Small intestine (tissue), 7 donors: ENCODE data around the gene FOXA3. TPM values are rescaled to one million over a fixed set of nuclear protein-coding genes. Genes with fewer than 3 reads are reported as not detected.

Experiments used
- DNase-seq, 2 donors: peaks; one replicate each; pipeline versions ENCODE4 v3.0.0 to v3.0.0-alpha.2; 2013
- FAIRE-seq: peaks from 2 replicates; lab custom pipeline; 2012; peaks lifted over from hg19 to GRCh38; lab: Jason Lieb, UNC
- H3K27ac ChIP-seq, 3 donors: one replicate each; pipeline ENCODE4 v1.5.1; 2013; ENCODE audit warnings: low read length in 2 of 3, mild to moderate bottlenecking in 2 of 3, control low read depth in 1 of 3, inconsistent platforms in 1 of 3, low read depth in 1 of 3, moderate library complexity in 1 of 3
- H3K27me3 ChIP-seq, 3 donors: one replicate each; pipeline ENCODE4 v1.6.1; 2013; ENCODE audit warnings: low read length in 3 of 3, inconsistent platforms in 1 of 3; ENCODE audit not compliant: control insufficient read depth in 3 of 3, insufficient read depth in 3 of 3
- H3K36me3 ChIP-seq, 3 donors: one replicate each; pipeline ENCODE4 v1.6.1; 2013; ENCODE audit warnings: low read length in 3 of 3, inconsistent platforms in 1 of 3, low read depth in 1 of 3, mild to moderate bottlenecking in 1 of 3, moderate library complexity in 1 of 3; ENCODE audit not compliant: control insufficient read depth in 3 of 3, insufficient read depth in 2 of 3
- H3K4me1 ChIP-seq, 3 donors: one replicate each; pipeline ENCODE4 v1.6.1; 2013; ENCODE audit warnings: low read length in 2 of 3, inconsistent platforms in 1 of 3, low read depth in 1 of 3, mild to moderate bottlenecking in 1 of 3, moderate library complexity in 1 of 3; ENCODE audit not compliant: control insufficient read depth in 3 of 3, insufficient read depth in 2 of 3
- H3K4me3 ChIP-seq, 3 donors: one replicate each; pipeline ENCODE4 v1.5.1; 2013; ENCODE audit warnings: low read length in 3 of 3, control low read depth in 1 of 3, inconsistent platforms in 1 of 3, low read depth in 1 of 3, mild to moderate bottlenecking in 1 of 3, moderate library complexity in 1 of 3
- H3K9me3 ChIP-seq, 2 donors: one replicate each; pipeline ENCODE4 v1.6.1; 2013; ENCODE audit warnings: low read depth in 1 of 2, low read length in 1 of 2; ENCODE audit not compliant: control insufficient read depth in 2 of 2, insufficient read depth in 1 of 2
- WGBS, 3 donors: extraction: QIAGEN DNeasy Blood & Tissue Kit; methylation state at CpG; one replicate each; pipeline ENCODE4 v1.1.7; 2013; 5-methylcytosine and 5-hydroxymethylcytosine counted together
- polyA plus RNA-seq, 4 donors: library from polyadenylated mRNA; stranded (reverse) in 3 of 4; unstranded in 1 of 4; fragments of 200-250 nt in 3 of 4; fragments of 120-200 nt in 1 of 4; gene quantifications; one replicate each; pipeline versions ENCODE4 v1.2.1 to v1.2.3, GENCODE V29; 2013
- donor health status: healthy with polysubstance abuse.
- donor health status: control.
- donor health status: control.
- donor health status: Bipolar disorder and iron deficiency.
- donor health status: healthy.

The FOXA3 gene
- polyA plus RNA-seq, 4 donors = 15.7 to 33.6 (median 23.1) TPM

DNA sequence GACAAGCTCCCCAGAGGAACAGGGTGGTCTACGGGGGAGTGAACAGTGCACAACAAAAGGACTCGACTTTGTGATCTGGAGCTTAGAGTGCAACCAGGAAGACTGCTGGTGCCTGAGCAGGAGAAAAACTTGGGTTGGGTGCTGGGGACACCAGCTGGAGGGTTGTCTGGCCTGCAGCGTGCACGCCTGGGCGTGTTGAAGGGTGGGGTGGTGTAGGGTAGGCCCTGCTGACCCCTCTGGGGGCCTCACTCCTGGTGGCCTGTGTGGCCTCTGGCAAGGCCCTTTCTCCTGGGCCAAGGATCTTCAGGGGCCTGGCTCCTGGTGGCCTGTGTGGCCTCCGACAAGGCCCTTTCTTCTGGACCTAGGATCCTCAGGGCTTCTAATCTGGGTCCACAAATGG, 44.4 kb upstream of the FOXA3 start:
- H3K36me3 ChIP-seq = peaks cover 2 to 90% (median 5%) of the 10 kb centered on the region in 3 donors

GRCh38 chr19:45820413-45821102, 43.6 kb upstream of the FOXA3 start:
- Histone ChIP-seq H3K9me3 (no peaks in the 10 kb centered on the region), H3K4me1 (peaks cover 0 to 3% (median 0%) of the 10 kb centered on the region in 3 donors), H3K36me3 (peaks cover 4 to 92% (median 8%) of the 10 kb centered on the region in 3 donors), H3K27me3 (no peaks in the 10 kb centered on the region), H3K27ac (no peak overlapping the region), H3K4me3 (no peak overlapping the region)
- DNase-seq (no peak), FAIRE-seq (no peak)
- WGBS, 3 donors = 74 to 82% (median 79%) methylated on average over 20 of the region's 20 CpGs

More for the DNA sequence above, 44.4 kb upstream of the FOXA3 start:
- Histone ChIP-seq H3K27ac (no peak overlapping the region), H3K9me3 (no peaks in the 10 kb centered on the region), H3K4me3 (no peak overlapping the region), H3K27me3 (no peaks in the 10 kb centered on the region), H3K4me1 (peaks cover 0 to 3% (median 0%) of the 10 kb centered on the region in 3 donors)
- WGBS, 3 donors = 83 to 90% (median 85%) methylated on average over 6 of the region's 6 CpGs
- FAIRE-seq = no peak
- DNase-seq = no peak

DNA sequence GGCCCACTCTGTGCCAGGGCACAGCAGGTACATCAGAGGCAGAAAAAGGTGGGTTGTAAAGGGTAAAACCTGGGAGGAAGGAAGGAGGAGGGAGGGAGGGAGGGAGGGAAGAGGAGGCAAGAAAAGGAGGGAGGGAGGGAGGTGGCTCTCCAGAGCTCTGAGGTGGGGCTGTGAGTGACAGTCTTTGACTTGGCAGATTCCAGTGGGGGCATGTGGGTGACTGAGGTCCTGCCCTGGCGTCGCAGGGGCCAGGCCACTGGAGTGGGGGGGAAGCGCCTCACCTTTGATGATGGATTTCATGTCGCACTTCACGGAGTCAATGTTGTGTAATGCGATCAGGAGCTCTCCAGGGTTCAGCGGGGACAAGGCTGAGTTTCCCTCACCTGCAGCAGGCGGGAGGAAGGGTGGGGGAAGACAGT, 43.0 kb upstream of the FOXA3 start:
- no peaks in the 10 kb centered on the region for H3K27me3 ChIP-seq
- WGBS, 3 donors = 86 to 89% (median 87%) methylated on average over 8 of the region's 8 CpGs
- FAIRE-seq (no peak), DNase-seq (no peak)
- no peaks in the 10 kb centered on the region for H3K9me3 ChIP-seq
- peaks cover 4 to 93% (median 9%) of the 10 kb centered on the region in 3 donors for H3K36me3 ChIP-seq
- H3K4me1 ChIP-seq = peaks cover 0 to 3% (median 0%) of the 10 kb centered on the region in 3 donors
- H3K4me3 ChIP-seq = no peak overlapping the region
- H3K27ac ChIP-seq = no peak overlapping the region

DNA sequence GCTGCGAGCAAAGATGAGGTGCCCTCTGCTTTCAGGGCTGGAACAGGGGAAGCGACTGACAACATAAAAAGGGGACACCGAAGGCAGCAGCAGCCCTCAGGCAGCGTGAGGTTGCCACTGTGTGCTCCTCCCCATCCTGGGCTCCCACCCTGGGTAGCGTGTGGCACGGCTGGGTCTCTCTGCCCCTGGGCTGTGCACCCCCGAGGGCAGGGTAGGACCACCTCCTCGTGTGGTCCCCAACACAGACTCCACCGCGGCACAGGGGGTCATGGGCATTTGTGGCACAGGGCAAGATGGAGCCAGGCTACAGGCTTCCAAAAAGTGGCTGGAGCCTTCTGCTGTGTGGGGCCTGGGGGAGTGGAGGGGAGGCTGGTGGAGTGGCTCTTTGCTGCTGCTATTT, 42.6 kb upstream of the FOXA3 start:
- Histone ChIP-seq H3K36me3 (peaks cover 2 to 93% (median 9%) of the 10 kb centered on the region in 3 donors), H3K27ac (no peak overlapping the region), H3K27me3 (no peaks in the 10 kb centered on the region), H3K4me1 (peaks cover 0 to 3% (median 0%) of the 10 kb centered on the region in 3 donors), H3K4me3 (no peak overlapping the region), H3K9me3 (no peaks in the 10 kb centered on the region)
- FAIRE-seq = no peak
- no peak for DNase-seq
- WGBS, 3 donors = 85 to 92% (median 85%) methylated on average over 10 of the region's 10 CpGs

DNA sequence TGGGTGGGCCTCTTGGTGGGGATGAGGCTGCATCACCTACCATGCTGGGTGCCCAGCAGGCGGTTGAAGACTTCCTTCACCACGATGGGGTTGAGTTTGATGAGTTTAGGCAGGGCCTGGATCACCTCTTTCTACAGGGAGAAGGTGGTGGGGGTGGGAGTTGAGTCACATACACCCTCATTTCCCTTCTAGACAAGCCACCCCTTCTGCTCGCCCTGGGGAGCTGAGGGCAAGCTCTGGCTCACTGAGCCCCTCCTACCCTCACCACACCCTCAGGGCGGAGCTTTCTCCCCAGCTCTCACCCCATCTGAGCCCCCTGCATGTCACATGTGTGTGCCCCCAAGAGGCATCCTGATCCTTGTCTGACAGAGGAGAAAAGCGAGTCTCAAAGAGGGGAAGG, 41.4 kb upstream of the FOXA3 start:
- 95 to 99% (median 96%) methylated on average over 5 of the region's 5 CpGs for WGBS, 3 donors
- H3K27me3 ChIP-seq = no peaks in the 10 kb centered on the region

DNA sequence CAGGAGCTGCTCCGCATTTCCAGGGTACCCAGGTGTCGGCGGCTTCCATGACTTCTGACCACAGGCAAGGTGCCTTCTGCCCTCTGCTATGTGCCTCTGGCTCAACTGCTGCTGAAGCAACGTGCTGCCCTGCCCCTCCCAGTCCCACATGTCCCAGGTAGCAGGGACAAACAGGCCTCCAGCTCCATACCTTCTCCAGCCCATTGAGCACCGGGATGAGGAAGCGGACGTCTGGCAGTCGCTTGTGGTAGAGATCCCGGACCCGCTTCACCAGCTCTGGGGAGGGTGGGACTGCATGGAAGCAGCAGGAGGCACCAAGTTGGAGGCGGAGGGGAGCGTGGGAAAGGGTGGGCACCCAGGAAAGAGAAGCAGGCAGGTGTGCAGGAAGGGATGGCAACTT, 40.9 kb upstream of the FOXA3 start:
- H3K4me3 ChIP-seq = no peak overlapping the region
- peaks cover 3 to 96% (median 11%) of the 10 kb centered on the region in 3 donors for H3K36me3 ChIP-seq
- H3K9me3 ChIP-seq = no peaks in the 10 kb centered on the region
- H3K27me3 ChIP-seq = no peaks in the 10 kb centered on the region
- WGBS, 3 donors = 91 to 94% (median 94%) methylated on average over 11 to 12 of the region's 12 CpGs
- FAIRE-seq = no peak
- no peak for DNase-seq
- H3K27ac ChIP-seq = no peak overlapping the region
- no peaks in the 10 kb centered on the region for H3K4me1 ChIP-seq

More for the DNA sequence above, 41.4 kb upstream of the FOXA3 start:
- Histone ChIP-seq H3K27ac (no peak overlapping the region), H3K36me3 (peaks cover 2 to 96% (median 11%) of the 10 kb centered on the region in 3 donors), H3K4me1 (no peaks in the 10 kb centered on the region), H3K9me3 (no peaks in the 10 kb centered on the region), H3K4me3 (no peak overlapping the region)
- no peak for FAIRE-seq
- no peak for DNase-seq

DNA sequence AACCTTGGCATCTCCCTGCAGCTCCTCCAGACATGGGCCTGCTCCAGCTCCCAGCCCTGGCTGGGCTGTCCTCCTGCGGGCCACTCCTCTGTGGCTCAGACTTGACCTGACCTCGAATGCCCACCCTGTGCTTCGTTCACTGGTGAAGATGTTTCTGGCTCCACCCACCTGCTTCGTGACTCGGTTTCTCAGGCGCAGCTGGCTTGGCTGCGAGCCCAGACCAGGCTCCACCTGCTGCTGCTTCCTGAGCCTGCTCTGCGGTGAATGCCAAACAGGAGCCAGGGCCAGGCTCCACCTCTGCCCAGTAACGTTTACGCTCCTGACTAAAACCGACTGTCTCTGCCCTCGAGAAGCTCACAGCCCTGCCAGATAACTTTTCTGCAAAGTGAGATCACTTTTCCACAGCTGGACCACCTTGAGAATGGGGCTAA, 40.1 kb upstream of the FOXA3 start:
- no peaks in the 10 kb centered on the region for H3K4me1 ChIP-seq
- H3K4me3 ChIP-seq = no peak overlapping the region
- peaks cover 10 to 97% (median 16%) of the 10 kb centered on the region in 3 donors for H3K36me3 ChIP-seq
- FAIRE-seq (no peak), DNase-seq (peak in 1 of 2 donors; percentile 22)
- no peaks in the 10 kb centered on the region for H3K9me3 ChIP-seq
- 21 to 55% (median 29%) methylated on average over 12 of the region's 12 CpGs for WGBS, 3 donors
- H3K27ac ChIP-seq = no peak overlapping the region
- no peaks in the 10 kb centered on the region for H3K27me3 ChIP-seq

- DNase-seq = no peak
- H3K27ac ChIP-seq = no peak overlapping the region
- no peaks in the 10 kb centered on the region for H3K4me1 ChIP-seq
- WGBS, 3 donors = 80 to 86% (median 81%) methylated on average over 26 of the region's 26 CpGs
- H3K36me3 ChIP-seq = peaks cover 11 to 97% (median 16%) of the 10 kb centered on the region in 3 donors
- FAIRE-seq = no peak
- H3K27me3 ChIP-seq = no peaks in the 10 kb centered on the region
- no peaks in the 10 kb centered on the region for H3K9me3 ChIP-seq
- H3K4me3 ChIP-seq = no peak overlapping the region
These were observed 39.4 kb upstream of the FOXA3 start for GRCh38 chr19:45824531-45825262.
